ENCODE results near the gene IDI1.

DNA sequence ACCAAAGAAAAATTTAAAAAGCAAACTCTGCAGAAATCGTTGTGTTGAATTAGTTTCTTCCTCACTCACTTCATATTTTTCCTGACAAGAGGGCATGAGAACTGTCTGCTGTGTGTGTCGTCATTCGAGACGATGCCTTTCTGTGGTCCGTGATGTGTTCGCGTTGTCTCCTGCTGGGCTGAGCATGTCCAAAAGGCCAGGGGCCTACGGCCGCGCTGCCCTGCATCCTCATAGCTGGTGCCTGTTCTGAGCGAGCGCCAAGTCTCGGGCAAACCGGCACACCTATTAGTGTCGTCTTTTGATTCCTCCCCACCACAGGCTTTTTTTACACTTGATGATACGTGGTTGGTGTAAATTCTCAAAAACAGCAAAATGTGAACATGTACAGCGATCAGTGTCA lies 34.7 kb upstream of the IDI1 start:
- TF ChIP-seq CTCF (IDR thresholded peaks at IDR 0.05): no peak
- TF ChIP-seq E2F5 (CRISPR knock-in tag; IDR thresholded peaks at IDR 0.05): no peak
